Pancreas (tissue), 10 donors: ENCODE results near the gene KCNJ15. TPM values are rescaled to one million over a fixed set of nuclear protein-coding genes. Genes with fewer than 3 reads are reported as not detected.

Experiments used
- ATAC-seq, 4 donors: fragments of 200-7000 bp; cut with Tn5 transposase; one replicate each; pipeline versions ENCODE4 v1.8.0 to v1.9.1; 2020; ENCODE audit warnings: mild to moderate bottlenecking in 4 of 4, moderate library complexity in 4 of 4
- DNase-seq, 6 donors: peaks; one replicate each; pipeline ENCODE4 v3.0.0-alpha.2; 2020
- FAIRE-seq: peaks from 2 replicates; lab custom pipeline; 2012; peaks lifted over from hg19 to GRCh38; lab: Jason Lieb, UNC
- H3K27ac ChIP-seq, 4 donors: fragments of 200-600 bp; sonication (generic); 1 replicate in 3 of 4; 2 replicates in 1 of 4; pipeline versions ENCODE4 v1.5.0 to v1.8.0; 2020
- H3K27me3 ChIP-seq, 4 donors: fragments of 200-600 bp; one replicate each; pipeline ENCODE4 v1.8.0; 2021
- H3K36me3 ChIP-seq, 3 donors: fragments of 200-600 bp; sonication (generic) in 1 of 3; one replicate each; pipeline versions ENCODE4 v1.5.0 to v1.8.0; 2020 to 2021
- H3K4me1 ChIP-seq, 3 donors: fragments of 200-600 bp; one replicate each; pipeline ENCODE4 v1.8.0; 2021
- H3K4me3 ChIP-seq, 4 donors: fragments of 200-600 bp; sonication (generic) in 2 of 4; one replicate each; pipeline versions ENCODE4 v1.5.0 to v1.8.0; 2020 to 2021
- H3K9me3 ChIP-seq, 4 donors: fragments of 200-600 bp; one replicate each; pipeline ENCODE4 v1.8.0; 2021
- WGBS, 2 donors: extraction: QIAGEN DNeasy Blood & Tissue Kit; methylation state at CpG; one replicate each; pipeline ENCODE4 v1.1.7; 2013; 5-methylcytosine and 5-hydroxymethylcytosine counted together
- intact Hi-C, 3 donors: fragments of 100-400 bp; cut with DNase I; formaldehyde crosslinking; loops; one replicate each; pipeline versions ENCODE4 v1.11.1 to v1.14.2; 2022
- polyA plus RNA-seq, 2 donors: library from polyadenylated mRNA; stranded (reverse); fragments of 200-250 nt; gene quantifications; one replicate each; pipeline ENCODE4 v1.2.3, GENCODE V29; 2013
- total RNA-seq, 6 donors: library from RNA; stranded (reverse); fragmentation: NEBNext Ultra II Directional in 4 of 6; extraction: Animal tissue kit (Norgen Biotek cat#: 25700) in 4 of 6; gene quantifications; one replicate each; pipeline versions ENCODE4 v1.2.1 to v1.2.4, GENCODE V29; 2021 to 2023
- TF ChIP-seq, protein P1 (sequence below), 4 donors: fragments of 200-600 bp; sonication (generic) in 3 of 4; IDR thresholded peaks; one replicate each; pipeline versions ENCODE4 v1.5.0 to v1.8.0; 2021; ENCODE audit warnings: antibody characterized with exemption in 4 of 4
- donor health status: healthy with polysubstance abuse.
- donor health status: DM: no; HTN: no; CAD: no; lungs with moderate emphysema.
- donor health status: DM: no; HTN: no; CAD: no.
- donor health status: control.
- donor health status: control.
- donor health status: Bipolar disorder and iron deficiency.
- donor health status: DM: yes; HTN: yes; CAD: no.
- donor health status: DM: no; HTN: no; CAD: no.
- donor health status: DM: no; HTN: no; CAD: no.
- donor health status: DM: yes; HTN: yes; CAD: no.

Gene KCNJ15
- total and polyA plus RNA-seq, 8 donors, result 16.9 to 48.7 (median 31.0) TPM

DNA sequence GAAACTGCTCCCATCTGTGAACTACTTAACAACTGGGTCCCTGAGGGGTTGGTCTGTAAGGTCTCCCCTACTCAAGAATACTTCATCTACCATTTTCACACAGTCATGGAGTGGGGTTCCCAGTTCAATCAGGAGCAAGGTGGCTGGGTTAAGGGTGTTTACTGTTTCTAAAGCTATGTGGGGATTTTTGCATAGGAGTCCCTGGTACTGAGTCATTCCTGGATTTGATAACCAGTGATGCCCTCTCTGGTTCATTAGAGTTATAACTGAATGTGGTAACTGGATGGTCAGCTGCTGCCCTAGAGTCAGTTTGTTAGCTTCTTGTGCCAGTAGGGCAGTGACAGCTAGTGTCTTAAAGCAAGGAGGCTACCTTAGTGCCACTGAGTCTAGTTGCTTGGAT, 29.4 kb upstream of the KCNJ15 start:
- intact Hi-C loops, result loop anchor here in 1 of 3 donors (10.0 kb wide), 1 partner anchor 127 kb away; no protein-coding TSS in a partner anchor
- Histone ChIP-seq H3K9me3 (peaks cover 0 to 4% (median 0%) of the 10 kb centered on the region in 4 donors), H3K4me3 (no peak overlapping the region), H3K27ac (no peak overlapping the region), H3K36me3 (no peaks in the 10 kb centered on the region), H3K27me3 (no peaks in the 10 kb centered on the region), H3K4me1 (no peaks in the 10 kb centered on the region)
- ATAC-seq, result no peak
- TF ChIP-seq, protein P1, sequence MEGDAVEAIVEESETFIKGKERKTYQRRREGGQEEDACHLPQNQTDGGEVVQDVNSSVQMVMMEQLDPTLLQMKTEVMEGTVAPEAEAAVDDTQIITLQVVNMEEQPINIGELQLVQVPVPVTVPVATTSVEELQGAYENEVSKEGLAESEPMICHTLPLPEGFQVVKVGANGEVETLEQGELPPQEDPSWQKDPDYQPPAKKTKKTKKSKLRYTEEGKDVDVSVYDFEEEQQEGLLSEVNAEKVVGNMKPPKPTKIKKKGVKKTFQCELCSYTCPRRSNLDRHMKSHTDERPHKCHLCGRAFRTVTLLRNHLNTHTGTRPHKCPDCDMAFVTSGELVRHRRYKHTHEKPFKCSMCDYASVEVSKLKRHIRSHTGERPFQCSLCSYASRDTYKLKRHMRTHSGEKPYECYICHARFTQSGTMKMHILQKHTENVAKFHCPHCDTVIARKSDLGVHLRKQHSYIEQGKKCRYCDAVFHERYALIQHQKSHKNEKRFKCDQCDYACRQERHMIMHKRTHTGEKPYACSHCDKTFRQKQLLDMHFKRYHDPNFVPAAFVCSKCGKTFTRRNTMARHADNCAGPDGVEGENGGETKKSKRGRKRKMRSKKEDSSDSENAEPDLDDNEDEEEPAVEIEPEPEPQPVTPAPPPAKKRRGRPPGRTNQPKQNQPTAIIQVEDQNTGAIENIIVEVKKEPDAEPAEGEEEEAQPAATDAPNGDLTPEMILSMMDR (IDR thresholded peaks at IDR 0.05), result no peak
- FAIRE-seq, result no peak
- DNase-seq, result no peak

DNA sequence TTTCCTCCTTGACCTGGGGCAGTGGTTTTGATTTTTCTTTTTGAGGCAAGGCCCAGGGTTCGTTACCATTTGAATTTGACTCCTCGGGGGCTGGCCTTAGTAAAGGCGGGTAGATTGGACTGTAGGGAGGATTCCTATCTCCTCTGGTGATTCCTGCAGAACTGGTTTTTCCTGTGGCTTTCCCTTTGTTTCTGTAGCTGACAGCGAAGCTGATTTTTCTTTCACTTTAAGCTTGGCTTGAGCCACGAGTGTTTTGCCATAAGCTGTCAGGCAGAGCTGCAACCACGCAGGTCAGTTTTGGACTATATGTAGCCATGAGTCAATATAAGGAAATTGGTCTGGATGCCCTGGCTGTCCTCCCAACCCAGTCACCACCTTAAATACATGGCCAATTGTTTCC, 28.7 kb upstream of the KCNJ15 start:
- whole genome bisulfite sequencing, 2 donors, result 3 to 13% methylated on average over 6 of the region's 6 CpGs
- TF ChIP-seq, protein P1 (IDR thresholded peaks at IDR 0.05), result no peak
- Histone ChIP-seq H3K27ac (peak overlapping the region in 2 of 4 donors; percentile 22 to 28), H3K9me3 (peaks cover 0 to 4% (median 0%) of the 10 kb centered on the region in 4 donors), H3K4me3 (no peak overlapping the region), H3K4me1 (no peaks in the 10 kb centered on the region), H3K27me3 (no peaks in the 10 kb centered on the region), H3K36me3 (no peaks in the 10 kb centered on the region)
- ATAC-seq (peak; percentile 43 to 91 (median 80)), FAIRE-seq (no peak), DNase-seq (peak in 3 of 6 donors; percentile 11 to 29 (median 24))
- intact Hi-C loops, result loop anchor here in 1 of 3 donors (10.0 kb wide), 1 partner anchor 127 kb away; no protein-coding TSS in a partner anchor

DNA sequence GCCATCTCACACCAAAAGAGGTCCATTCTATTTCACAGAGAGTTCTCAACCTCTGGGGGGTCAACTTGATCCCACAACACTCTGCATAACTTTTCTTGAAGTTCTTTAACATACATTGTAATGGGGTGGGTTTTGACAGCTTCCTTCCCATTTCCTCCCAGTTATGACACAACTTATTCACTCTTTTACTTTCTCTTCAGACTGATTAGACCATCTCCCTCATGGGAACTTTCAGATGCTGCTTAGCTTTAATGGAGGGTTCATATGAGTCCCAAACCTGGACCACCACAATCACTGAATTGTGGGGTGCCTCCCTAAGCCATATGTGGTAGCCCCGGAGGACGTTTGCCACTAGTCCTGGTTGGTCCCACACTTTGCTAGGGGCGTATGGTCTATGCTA, 28.3 kb upstream of the KCNJ15 start:
- peaks cover 0 to 4% (median 0%) of the 10 kb centered on the region in 4 donors for H3K9me3 ChIP-seq
- TF ChIP-seq, protein P1 (IDR thresholded peaks at IDR 0.05), result no peak
- 77 to 80% methylated on average over 3 of the region's 3 CpGs for WGBS, 2 donors
- FAIRE-seq, result no peak
- DNase-seq, result no peak
- H3K36me3 ChIP-seq, result no peaks in the 10 kb centered on the region
- H3K4me3 ChIP-seq, result no peak overlapping the region
- H3K27me3 ChIP-seq, result no peaks in the 10 kb centered on the region
- H3K4me1 ChIP-seq, result no peaks in the 10 kb centered on the region
- ATAC-seq, result peak in 1 of 4 donors; percentile 25
- intact Hi-C loops, result loop anchor here in 1 of 3 donors (10.0 kb wide), 1 partner anchor 126 kb away; no protein-coding TSS in a partner anchor
- H3K27ac ChIP-seq, result peak overlapping the region in 2 of 4 donors; percentile 22 to 28

DNA sequence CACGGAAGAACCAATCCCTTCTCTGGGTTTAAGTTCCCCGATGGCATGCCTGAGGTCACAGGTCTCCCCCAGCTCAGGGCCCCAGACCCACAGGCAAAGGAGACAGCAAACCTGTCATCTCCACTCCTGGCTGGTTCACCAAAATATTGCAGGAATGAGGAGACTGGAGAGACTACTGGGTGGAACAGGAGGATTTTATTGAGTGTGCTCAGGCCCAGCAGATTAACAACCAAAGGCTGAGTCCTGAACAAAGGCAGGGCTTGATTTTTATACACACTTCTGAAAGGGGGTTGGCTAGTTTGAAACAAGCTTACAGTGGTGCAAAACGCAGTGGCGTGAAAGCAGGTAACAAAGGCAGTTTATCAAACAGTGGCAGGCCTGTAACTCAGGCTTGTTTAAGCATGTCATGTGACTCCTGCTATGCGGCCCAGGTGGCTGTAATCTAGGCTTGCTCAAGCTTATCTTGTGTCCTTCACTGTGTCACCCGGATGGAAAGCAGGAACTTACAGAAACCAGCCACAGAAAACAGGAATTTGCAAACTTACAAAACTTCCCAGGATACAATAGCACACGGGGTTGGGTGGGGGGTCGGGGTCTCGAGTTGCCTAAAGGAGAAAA, 27.4 kb upstream of the KCNJ15 start:
- Histone ChIP-seq H3K27ac (peak overlapping the region in 1 of 4 donors; percentile 22), H3K4me3 (no peak overlapping the region), H3K9me3 (peaks cover 0 to 4% (median 0%) of the 10 kb centered on the region in 4 donors), H3K4me1 (no peaks in the 10 kb centered on the region), H3K36me3 (no peaks in the 10 kb centered on the region), H3K27me3 (no peaks in the 10 kb centered on the region)
- ATAC-seq (peak in 1 of 4 donors; percentile 47), DNase-seq (no peak), FAIRE-seq (no peak)
- 62 to 65% methylated on average over 9 of the region's 9 CpGs for WGBS, 2 donors
- TF ChIP-seq, protein P1 (IDR thresholded peaks at IDR 0.05), result no peak
- intact Hi-C loops, result loop anchor here in 1 of 3 donors (10.0 kb wide), 1 partner anchor 125 kb away; no protein-coding TSS in a partner anchor
